Loucy (cell line): ENCODE results near the gene GPAM.

ENCODE experiments used
- H2AFZ ChIP-seq: fragments of 200-600 bp; sonication (generic); 2 replicates; pipeline ENCODE4 v1.6.0; 2016; ENCODE audit warnings: antibody characterized with exemption, mild to moderate bottlenecking, low read length, moderate library complexity
- H3F3A ChIP-seq: fragments of 200-600 bp; 2 replicates; pipeline ENCODE4 v1.6.0; 2016; ENCODE audit warnings: antibody characterized with exemption, low read depth, mild to moderate bottlenecking
- H3K27me3 ChIP-seq: fragments of 200-600 bp; sonication (generic); 2 replicates; pipeline ENCODE4 v1.6.1; 2014; ENCODE audit warnings: low read length, mild to moderate bottlenecking; ENCODE audit not compliant: insufficient read depth, poor library complexity, severe bottlenecking
- H3K36me3 ChIP-seq: fragments of 200-600 bp; sonication (generic); 2 replicates; pipeline ENCODE4 v1.6.1; 2016; ENCODE audit warnings: low read length; ENCODE audit not compliant: insufficient read depth
- H3K4me1 ChIP-seq: fragments of 200-600 bp; sonication (generic); 2 replicates; pipeline ENCODE4 v1.5.1; 2014; ENCODE audit warnings: low read length, mild to moderate bottlenecking; ENCODE audit not compliant: insufficient read depth, poor library complexity, severe bottlenecking
- H3K4me2 ChIP-seq: fragments of 200-600 bp; sonication (generic); 2 replicates; pipeline ENCODE4 v1.6.0; 2014; ENCODE audit warnings: antibody characterized with exemption, low read length, low read depth, mild to moderate bottlenecking; ENCODE audit not compliant: poor library complexity, severe bottlenecking
- H3K4me3 ChIP-seq: fragments of 200-600 bp; sonication (generic); 2 replicates; pipeline ENCODE4 v1.5.1; 2014; ENCODE audit warnings: low read length, mild to moderate bottlenecking, mixed read lengths; ENCODE audit not compliant: poor library complexity, severe bottlenecking
- H3K79me2 ChIP-seq: fragments of 200-600 bp; sonication (generic); 2 replicates; pipeline ENCODE4 v1.6.1; 2014; ENCODE audit warnings: low read length; ENCODE audit not compliant: insufficient read depth
- H3K9ac ChIP-seq: fragments of 200-600 bp; sonication (generic); 2 replicates; pipeline ENCODE4 v1.6.0; 2014; ENCODE audit warnings: mild to moderate bottlenecking, low read depth, low read length, moderate library complexity; ENCODE audit not compliant: poor library complexity, severe bottlenecking
- H3K9me2 ChIP-seq: fragments of 200-600 bp; sonication (generic); replicated peaks from 2 replicates; pipeline ENCODE4 v1.6.1; 2016; ENCODE audit warnings: low read depth, low read length, mixed read lengths
- H3K9me3 ChIP-seq: fragments of 200-600 bp; sonication (generic); 2 replicates; pipeline ENCODE4 v1.6.1; 2014; ENCODE audit warnings: mild to moderate bottlenecking, antibody characterized with exemption, low read length, low read depth; ENCODE audit not compliant: insufficient read depth
- H4K20me1 ChIP-seq: fragments of 200-600 bp; sonication (generic); 2 replicates; pipeline ENCODE4 v1.6.0; 2014; ENCODE audit warnings: antibody characterized with exemption, low read length, mild to moderate bottlenecking; ENCODE audit not compliant: insufficient read depth, poor library complexity, severe bottlenecking
- CTCF ChIP-seq: fragments of 200-600 bp; sonication (generic); conservative IDR thresholded peaks from 2 replicates; pipeline ENCODE4 v1.5.1; 2014; ENCODE audit warnings: mild to moderate bottlenecking, antibody characterized with exemption, low read length
- EZH2phosphoT487 ChIP-seq: fragments of 200-600 bp; IDR thresholded peaks from 2 replicates; pipeline ENCODE4 v1.6.1; 2018; ENCODE audit warnings: antibody characterized with exemption, mild to moderate bottlenecking, moderate library complexity, borderline replicate concordance

The GPAM gene

GRCh38 chr10:112136486-112137153 lies 46.9 kb downstream of the GPAM start:
- Histone ChIP-seq H3K4me3 (no peak overlapping the region), H3K4me1 (no peaks in the 10 kb centered on the region), H3F3A (no peaks in the 10 kb centered on the region), H3K27me3 (no peaks in the 10 kb centered on the region), H3K36me3 (no peaks in the 10 kb centered on the region), H2AFZ (no peak overlapping the region), H3K79me2 (no peaks in the 10 kb centered on the region), H3K4me2 (no peak overlapping the region), H3K9me3 (no peaks in the 10 kb centered on the region), H3K9ac (no peak overlapping the region), H4K20me1 (no peaks in the 10 kb centered on the region), H3K9me2 (no peaks in the 10 kb centered on the region)
- no peak for TF ChIP-seq EZH2phosphoT487
- TF ChIP-seq CTCF, result no peak

- TF ChIP-seq EZH2phosphoT487 (no peak), CTCF (no peak)
- Histone ChIP-seq H3K36me3 (no peaks in the 10 kb centered on the region), H3K79me2 (no peaks in the 10 kb centered on the region), H3K9ac (no peak overlapping the region), H3K4me3 (no peak overlapping the region), H3K4me2 (no peak overlapping the region), H3K9me3 (no peaks in the 10 kb centered on the region), H3F3A (no peaks in the 10 kb centered on the region), H2AFZ (no peak overlapping the region), H4K20me1 (no peaks in the 10 kb centered on the region), H3K9me2 (no peaks in the 10 kb centered on the region), H3K27me3 (no peaks in the 10 kb centered on the region), H3K4me1 (no peaks in the 10 kb centered on the region)
Measured at GRCh38 chr10:112135604-112136003, 48.0 kb downstream of the GPAM start.

GRCh38 chr10:112132435-112132834 lies 51.1 kb downstream of the GPAM start:
- no peaks in the 10 kb centered on the region for H3K36me3 ChIP-seq
- no peaks in the 10 kb centered on the region for H3F3A ChIP-seq
- no peaks in the 10 kb centered on the region for H3K27me3 ChIP-seq
- no peaks in the 10 kb centered on the region for H3K9me2 ChIP-seq
- H3K4me2 ChIP-seq, result no peak overlapping the region
- TF ChIP-seq CTCF (no peak), EZH2phosphoT487 (no peak)
- H3K9me3 ChIP-seq, result no peaks in the 10 kb centered on the region
- H3K4me1 ChIP-seq, result no peaks in the 10 kb centered on the region
- no peaks in the 10 kb centered on the region for H4K20me1 ChIP-seq
- no peak overlapping the region for H3K4me3 ChIP-seq
- no peaks in the 10 kb centered on the region for H3K79me2 ChIP-seq
- H2AFZ ChIP-seq, result no peak overlapping the region
- no peak overlapping the region for H3K9ac ChIP-seq
